Upper lobe of right lung (tissue), 1 donor: Measurements from ENCODE around the gene DDX17. TPM values are rescaled to one million over a fixed set of nuclear protein-coding genes. Genes with fewer than 3 reads are reported as not detected.
"Not testable (repeated sequence)": the region's sequence is repeated elsewhere in the genome, so short reads cannot be mapped to it uniquely, and the experiment has no call there.

Source experiments
- ATAC-seq: fragments of 200-7000 bp; cut with Tn5 transposase; one replicate; pipeline ENCODE4 v1.9.1; 2020; ENCODE audit warnings: mild to moderate bottlenecking, moderate library complexity
- DNase-seq: peaks from one replicate; pipeline ENCODE4 v3.0.0-alpha.2; 2020
- H3K27ac ChIP-seq: fragments of 200-600 bp; one replicate; pipeline ENCODE4 v1.8.0; 2022
- H3K27me3 ChIP-seq: fragments of 200-600 bp; one replicate; pipeline ENCODE4 v1.8.0; 2022; ENCODE audit warnings: mild to moderate bottlenecking
- H3K36me3 ChIP-seq: fragments of 200-600 bp; one replicate; pipeline ENCODE4 v1.8.0; 2022
- H3K4me1 ChIP-seq: fragments of 200-600 bp; one replicate; pipeline ENCODE4 v1.8.0; 2022
- H3K4me3 ChIP-seq: fragments of 200-600 bp; one replicate; pipeline ENCODE4 v1.8.0; 2022; ENCODE audit warnings: mild to moderate bottlenecking
- H3K9me3 ChIP-seq: fragments of 200-600 bp; one replicate; pipeline ENCODE4 v1.8.0; 2022
- intact Hi-C: fragments of 100-400 bp; cut with DNase I; formaldehyde crosslinking; loops from one replicate; pipeline ENCODE4 v1.11.0; 2022
- total RNA-seq: library from RNA; stranded (reverse); fragmentation: NEBNext Ultra II Directional; extraction: Animal tissue kit (Norgen Biotek cat#: 25700); gene quantifications from one replicate; pipeline ENCODE4 v1.2.1, GENCODE V29; 2021
- TF ChIP-seq, protein P1 (sequence below): fragments of 200-600 bp; IDR thresholded peaks from one replicate; pipeline ENCODE4 v1.8.0; 2022; ENCODE audit warnings: antibody characterized with exemption
- donor health status: DM: no; HTN: yes; CAD: no; lungs with severe emphysema.

DDX17 gene
- total RNA-seq, 1 donor from 2014 or later, result 480 TPM

- Histone ChIP-seq H3K36me3 (peaks cover 44% of the 10 kb centered on the region), H3K27me3 (no peaks in the 10 kb centered on the region), H3K4me1 (no peaks in the 10 kb centered on the region), H3K27ac (no peak overlapping the region), H3K9me3 (no peaks in the 10 kb centered on the region), H3K4me3 (no peak overlapping the region)
- no peak for ATAC-seq
- intact Hi-C loops, result no loop called here
- DNase-seq, result no peak
- TF ChIP-seq, protein P1, sequence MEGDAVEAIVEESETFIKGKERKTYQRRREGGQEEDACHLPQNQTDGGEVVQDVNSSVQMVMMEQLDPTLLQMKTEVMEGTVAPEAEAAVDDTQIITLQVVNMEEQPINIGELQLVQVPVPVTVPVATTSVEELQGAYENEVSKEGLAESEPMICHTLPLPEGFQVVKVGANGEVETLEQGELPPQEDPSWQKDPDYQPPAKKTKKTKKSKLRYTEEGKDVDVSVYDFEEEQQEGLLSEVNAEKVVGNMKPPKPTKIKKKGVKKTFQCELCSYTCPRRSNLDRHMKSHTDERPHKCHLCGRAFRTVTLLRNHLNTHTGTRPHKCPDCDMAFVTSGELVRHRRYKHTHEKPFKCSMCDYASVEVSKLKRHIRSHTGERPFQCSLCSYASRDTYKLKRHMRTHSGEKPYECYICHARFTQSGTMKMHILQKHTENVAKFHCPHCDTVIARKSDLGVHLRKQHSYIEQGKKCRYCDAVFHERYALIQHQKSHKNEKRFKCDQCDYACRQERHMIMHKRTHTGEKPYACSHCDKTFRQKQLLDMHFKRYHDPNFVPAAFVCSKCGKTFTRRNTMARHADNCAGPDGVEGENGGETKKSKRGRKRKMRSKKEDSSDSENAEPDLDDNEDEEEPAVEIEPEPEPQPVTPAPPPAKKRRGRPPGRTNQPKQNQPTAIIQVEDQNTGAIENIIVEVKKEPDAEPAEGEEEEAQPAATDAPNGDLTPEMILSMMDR, result no peak
Measured at GRCh38 chr22:38479096-38479837, 26.8 kb downstream of the DDX17 start.

- H3K27me3 ChIP-seq, result no peaks in the 10 kb centered on the region
Measured at GRCh38 chr22:38477585-38477984, 28.5 kb downstream of the DDX17 start.

DNA sequence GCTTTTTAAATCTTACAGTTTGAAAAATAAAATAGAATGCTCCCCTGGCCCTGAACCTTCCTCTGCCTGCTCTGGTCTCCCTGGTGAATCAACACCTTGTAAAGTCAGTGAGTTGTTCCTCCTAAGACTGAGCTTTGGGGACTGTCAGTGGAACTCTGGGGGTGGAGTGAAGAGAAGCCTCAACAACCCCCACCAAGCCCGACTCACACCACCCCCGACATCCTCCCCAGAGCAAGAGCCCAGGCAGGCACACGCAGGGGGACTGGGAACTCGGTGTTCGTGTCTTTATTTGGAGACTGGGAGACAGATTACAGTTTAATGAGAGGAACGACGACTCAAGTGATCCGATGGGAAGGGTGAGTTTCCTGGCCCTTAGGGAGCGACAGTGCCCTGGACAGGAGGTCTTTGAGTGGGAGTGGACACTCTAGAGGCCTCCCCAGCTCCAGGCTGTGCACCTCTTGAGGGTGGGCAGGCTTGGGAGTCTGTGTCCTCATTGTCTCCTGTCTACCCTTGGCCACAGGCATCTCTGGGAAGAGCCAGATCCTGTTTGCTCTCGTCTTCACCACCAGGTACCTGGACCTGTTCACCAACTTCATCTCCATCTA lies 32.0 kb downstream of the DDX17 start:
- TF ChIP-seq, protein P1, result no peak
- Histone ChIP-seq H3K4me3 (no peak overlapping the region), H3K36me3 (no peaks in the 10 kb centered on the region), H3K9me3 (no peaks in the 10 kb centered on the region), H3K4me1 (no peaks in the 10 kb centered on the region), H3K27ac (no peak overlapping the region), H3K27me3 (no peaks in the 10 kb centered on the region)
- DNase-seq (peak; percentile 34), ATAC-seq (no peak)
- intact Hi-C loops, result no loop called here

More at GRCh38 chr22:38477585-38477984, 28.5 kb downstream of the DDX17 start:
- Histone ChIP-seq H3K27ac (no peak overlapping the region), H3K4me3 (no peak overlapping the region), H3K4me1 (no peaks in the 10 kb centered on the region), H3K36me3 (peaks cover 27% of the 10 kb centered on the region), H3K9me3 (no peaks in the 10 kb centered on the region)
- TF ChIP-seq, protein P1, result no peak
- DNase-seq (no peak), ATAC-seq (no peak)
- intact Hi-C loops, result no loop called here

- peak; percentile 41 for DNase-seq
- ATAC-seq, result no peak
Measured at GRCh38 chr22:38471237-38471636, 34.9 kb downstream of the DDX17 start.

DNA sequence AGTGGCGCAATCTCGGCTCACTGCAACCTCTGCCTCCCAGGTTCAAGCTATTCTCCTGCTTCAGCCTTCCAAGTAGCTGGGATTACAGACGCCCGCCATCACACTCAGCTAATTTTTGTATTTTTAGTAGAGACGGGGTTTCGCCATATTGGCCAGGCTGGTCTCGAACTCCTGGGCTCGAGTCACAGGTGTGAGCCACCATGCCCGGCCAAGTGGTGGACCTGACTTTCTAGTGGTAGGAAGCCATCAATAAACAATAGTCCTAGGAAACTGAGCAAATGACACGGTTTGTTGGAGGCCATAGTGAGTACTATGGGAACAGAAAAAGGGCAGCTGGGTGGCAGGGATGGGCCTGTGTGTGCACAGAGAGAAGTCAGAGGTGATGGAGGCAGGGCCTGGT lies 35.9 kb downstream of the DDX17 start:
- H3K9me3 ChIP-seq, H3K4me1 ChIP-seq, H3K36me3 ChIP-seq, H3K27me3 ChIP-seq, intact Hi-C loops, ATAC-seq, H3K27ac ChIP-seq, H3K4me3 ChIP-seq: not testable (repeated sequence)
- peak; percentile 25 for DNase-seq

More at GRCh38 chr22:38471237-38471636, 34.9 kb downstream of the DDX17 start:
- no peak overlapping the region for H3K4me3 ChIP-seq
- no peaks in the 10 kb centered on the region for H3K36me3 ChIP-seq
- no peaks in the 10 kb centered on the region for H3K27me3 ChIP-seq
- H3K27ac ChIP-seq, result no peak overlapping the region
- intact Hi-C loops, result no loop called here
- TF ChIP-seq, protein P1, result no peak
- no peaks in the 10 kb centered on the region for H3K9me3 ChIP-seq
- peaks cover 6% of the 10 kb centered on the region for H3K4me1 ChIP-seq

GRCh38 chr22:38469306-38469781 lies 36.8 kb downstream of the DDX17 start:
- intact Hi-C loops, result no loop called here
- H3K27me3 ChIP-seq, result peaks cover 13% of the 10 kb centered on the region
- no peak for ATAC-seq
- H3K4me1 ChIP-seq, result peaks cover 6% of the 10 kb centered on the region
- H3K27ac ChIP-seq, result no peak overlapping the region
- no peaks in the 10 kb centered on the region for H3K36me3 ChIP-seq
- DNase-seq, result no peak
- H3K4me3 ChIP-seq, result no peak overlapping the region
- TF ChIP-seq, protein P1, result no peak
- no peaks in the 10 kb centered on the region for H3K9me3 ChIP-seq
